CD14-positive monocyte (primary cell): ENCODE results near the gene WNT7B. TPM values are rescaled to one million over a fixed set of nuclear protein-coding genes. Genes with fewer than 3 reads are reported as not detected.

ENCODE experiments used
- DNase-seq, 3 donors: peaks; one replicate each; pipeline ENCODE4 v3.0.0-alpha.2; 2011 to 2022
- H2AFZ ChIP-seq: 2 replicates; pipeline ENCODE4 v1.6.0; 2012; ENCODE audit warnings: mild to moderate bottlenecking, low read depth, low read length, inconsistent platforms; ENCODE audit not compliant: insufficient read depth, poor library complexity, severe bottlenecking
- H3K27ac ChIP-seq, 2 donors: 1 replicate in 1 of 2; 2 replicates in 1 of 2; pipeline ENCODE4 v1.5.1; 2012 to 2013; ENCODE audit warnings: low read length in 2 of 2, control low read depth in 1 of 2, inconsistent platforms in 1 of 2, low read depth in 1 of 2, mild to moderate bottlenecking in 1 of 2
- H3K27me3 ChIP-seq, 2 donors: one replicate each; pipeline versions ENCODE4 v1.6.0 to v1.6.1; 2011 to 2013; ENCODE audit warnings: low read length in 2 of 2; ENCODE audit not compliant: control insufficient read depth in 2 of 2, insufficient read depth in 2 of 2
- H3K36me3 ChIP-seq, 2 donors: replicated peaks in 1 of 2; 1 replicate in 1 of 2; 2 replicates in 1 of 2; pipeline versions ENCODE4 v1.5.1 to v1.6.1; 2012 to 2013; ENCODE audit warnings: low read length in 2 of 2, control low read depth in 1 of 2, inconsistent platforms in 1 of 2, mild to moderate bottlenecking in 1 of 2; ENCODE audit not compliant: insufficient read depth in 2 of 2, control insufficient read depth in 1 of 2
- H3K4me1 ChIP-seq, 2 donors: 1 replicate in 1 of 2; 2 replicates in 1 of 2; pipeline versions ENCODE4 v1.5.1 to v1.6.1; 2012 to 2013; ENCODE audit warnings: low read length in 2 of 2, control low read depth in 1 of 2, inconsistent platforms in 1 of 2, mild to moderate bottlenecking in 1 of 2, moderate library complexity in 1 of 2; ENCODE audit not compliant: insufficient read depth in 2 of 2, control insufficient read depth in 1 of 2
- H3K4me2 ChIP-seq: replicated peaks from 2 replicates; pipeline ENCODE3; 2012; ENCODE audit warnings: low read length, moderate library complexity, mild to moderate bottlenecking; ENCODE audit not compliant: poor library complexity, severe bottlenecking; ENCODE audit errors: extremely low read depth
- H3K4me3 ChIP-seq, 3 experiments: fragments of 200-600 bp in 1 of 3; sonication (generic) in 1 of 3; replicated peaks in 1 of 3; 1 replicate in 2 of 3; 2 replicates in 1 of 3; pipeline ENCODE4 v1.5.1; 2011 to 2013; ENCODE audit warnings: low read length in 3 of 3, mild to moderate bottlenecking in 3 of 3, control low read depth in 2 of 3, low read depth in 2 of 3, inconsistent platforms in 1 of 3, moderate library complexity in 1 of 3
- H3K79me2 ChIP-seq: 2 replicates; pipeline ENCODE4 v1.6.0; 2012; ENCODE audit warnings: mild to moderate bottlenecking, control low read depth, inconsistent platforms, low read length, moderate library complexity; ENCODE audit not compliant: insufficient read depth
- H3K9ac ChIP-seq: 2 replicates; pipeline ENCODE4 v1.6.0; 2017; ENCODE audit warnings: low read length, mild to moderate bottlenecking; ENCODE audit not compliant: insufficient read depth, poor library complexity, severe bottlenecking
- H3K9me3 ChIP-seq, 2 donors: replicated peaks in 1 of 2; 1 replicate in 1 of 2; 2 replicates in 1 of 2; pipeline versions ENCODE4 v1.5.1 to v1.6.1; 2012 to 2013; ENCODE audit warnings: low read length in 2 of 2, control low read depth in 1 of 2; ENCODE audit not compliant: control insufficient read depth in 1 of 2, insufficient read depth in 1 of 2
- H4K20me1 ChIP-seq: 2 replicates; pipeline ENCODE4 v1.6.0; 2012; ENCODE audit warnings: mild to moderate bottlenecking, low read length, control low read depth, moderate library complexity; ENCODE audit not compliant: insufficient read depth
- H3K27ac Mint-ChIP-seq, 7 donors: one replicate each; pipeline ENCODE4 v1.8.0; 2020; ENCODE audit warnings: mild to moderate bottlenecking in 7 of 7, mixed read lengths in 7 of 7, moderate library complexity in 6 of 7, inconsistent platforms in 2 of 7
- H3K27me3 Mint-ChIP-seq, 3 donors: one replicate each; pipeline ENCODE4 v1.8.0; 2021 to 2022; ENCODE audit warnings: low read depth in 3 of 3, mild to moderate bottlenecking in 3 of 3, mixed read lengths in 3 of 3, moderate library complexity in 3 of 3, inconsistent platforms in 1 of 3
- H3K36me3 Mint-ChIP-seq, 2 donors: one replicate each; pipeline ENCODE4 v1.8.0; 2020; ENCODE audit warnings: mixed read lengths in 2 of 2, inconsistent platforms in 1 of 2, mild to moderate bottlenecking in 1 of 2
- H3K4me1 Mint-ChIP-seq: one replicate; pipeline ENCODE4 v1.8.0; 2020; ENCODE audit warnings: mild to moderate bottlenecking, mixed read lengths
- H3K4me3 Mint-ChIP-seq, 2 donors: one replicate each; pipeline ENCODE4 v1.8.0; 2020; ENCODE audit warnings: mild to moderate bottlenecking in 2 of 2, mixed read lengths in 2 of 2, moderate library complexity in 1 of 2
- H3K9me3 Mint-ChIP-seq, 7 donors: one replicate each; pipeline ENCODE4 v1.8.0; 2020 to 2022; ENCODE audit warnings: mixed read lengths in 7 of 7, mild to moderate bottlenecking in 6 of 7, moderate library complexity in 6 of 7, inconsistent platforms in 2 of 7
- CTCF ChIP-seq: fragments of 200-600 bp; IDR thresholded peaks from one replicate; pipeline ENCODE4 v1.8.0; 2022; ENCODE audit warnings: antibody characterized with exemption, mild to moderate bottlenecking
- WGBS: methylation state at CpG from one replicate; pipeline ENCODE4 v1.1.5; 2013; ENCODE audit warnings: missing lambda C conversion rate; ENCODE audit not compliant: insufficient coverage; 5-methylcytosine and 5-hydroxymethylcytosine counted together
- intact Hi-C, 2 donors: fragments of 100-400 bp; cut with micrococcal nuclease; formaldehyde crosslinking; loops; one replicate each; pipeline versions ENCODE4 v1.15.0 to v1.15.1; 2023
- polyA plus RNA-seq, 3 donors: library from polyadenylated mRNA; depleted of rRNA in 1 of 3; unstranded in 2 of 3; stranded (reverse) in 1 of 3; fragments of 300-500 nt in 2 of 3; fragments of >200 nt in 1 of 3; fragmentation: Illumina TruSeq in 2 of 3; gene quantifications; 1 replicate in 2 of 3; 2 replicates in 1 of 3; pipeline ENCODE4 v1.2.3, GENCODE V29; 2012 to 2021

WNT7B gene
- polyA plus RNA-seq, 3 donors, result not detected

- intact Hi-C loops, result no loop called here
Measured at GRCh38 chr22:46018859-46019258, 41.9 kb upstream of the WNT7B start.

DNA sequence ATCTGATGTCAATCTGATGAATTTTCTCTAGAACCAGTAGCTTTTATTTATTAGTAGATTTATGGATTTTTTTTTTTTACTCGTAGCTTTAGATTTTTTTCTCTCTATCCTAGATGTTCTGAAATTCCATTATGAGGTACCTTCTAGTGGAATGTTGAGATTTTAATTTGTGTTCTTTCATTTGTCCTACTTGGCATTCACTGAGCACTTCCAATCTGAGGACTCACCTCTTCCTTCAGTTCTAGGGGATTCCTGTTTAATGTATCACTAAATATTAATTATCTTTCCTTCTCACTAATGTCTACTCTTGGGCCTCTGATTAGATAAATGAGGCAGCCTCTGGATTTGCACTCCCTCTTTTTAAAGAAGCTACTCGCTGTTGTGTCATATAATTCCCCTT, 40.2 kb upstream of the WNT7B start:
- no peak for DNase-seq
- Histone ChIP-seq H4K20me1 (no peaks in the 10 kb centered on the region), H3K27ac (no peak overlapping the region), H3K79me2 (no peaks in the 10 kb centered on the region), H3K36me3 (no peaks in the 10 kb centered on the region), H3K4me3 (no peak overlapping the region), H3K27me3 (no peaks in the 10 kb centered on the region), H3K4me1 (peaks cover 27 to 34% of the 10 kb centered on the region in 2 donors), H3K9me3 (peaks cover 0 to 6% of the 10 kb centered on the region in 2 donors), H2AFZ (no peak overlapping the region), H3K9ac (no peak overlapping the region), H3K4me2 (no peak overlapping the region)
- WGBS, result no CpG with 5 or more reads among the region's 2 CpGs
- Mint-ChIP-seq H3K4me3 (no peak overlapping the region), H3K4me1 (peaks cover 31% of the 10 kb centered on the region), H3K27ac (no peak overlapping the region), H3K27me3 (peaks cover 0 to 4% (median 2%) of the 10 kb centered on the region in 3 donors), H3K36me3 (peaks cover 0 to 3% of the 10 kb centered on the region in 2 donors), H3K9me3 (peaks cover 3 to 8% (median 6%) of the 10 kb centered on the region in 7 donors)
- intact Hi-C loops, result no loop called here
- TF ChIP-seq CTCF, result no peak

More at GRCh38 chr22:46018859-46019258, 41.9 kb upstream of the WNT7B start:
- H3K27ac Mint-ChIP-seq, result peak overlapping the region in 1 of 7 donors; percentile 73
- no peak overlapping the region for H3K4me2 ChIP-seq
- peak overlapping the region in 1 of 2 donors; percentile 54 for H3K27ac ChIP-seq
- H3K36me3 ChIP-seq, result no peaks in the 10 kb centered on the region
- H3K4me3 Mint-ChIP-seq, result no peak overlapping the region
- DNase-seq, result no peak
- H2AFZ ChIP-seq, result peak overlapping the region; percentile 55
- H3K4me1 Mint-ChIP-seq, result peaks cover 25% of the 10 kb centered on the region
- H3K27me3 ChIP-seq, result no peaks in the 10 kb centered on the region
- peaks cover 0 to 6% of the 10 kb centered on the region in 2 donors for H3K9me3 ChIP-seq
- TF ChIP-seq CTCF, result no peak
- H3K79me2 ChIP-seq, result no peaks in the 10 kb centered on the region
- H4K20me1 ChIP-seq, result no peaks in the 10 kb centered on the region
- H3K9ac ChIP-seq, result no peak overlapping the region
- H3K4me3 ChIP-seq, result no peak overlapping the region
- peaks cover 2 to 5% (median 4%) of the 10 kb centered on the region in 3 donors for H3K27me3 Mint-ChIP-seq
- H3K4me1 ChIP-seq, result peaks cover 20 to 25% of the 10 kb centered on the region in 2 donors
- H3K36me3 Mint-ChIP-seq, result peaks cover 0 to 3% of the 10 kb centered on the region in 2 donors
- H3K9me3 Mint-ChIP-seq, result peaks cover 3 to 8% (median 6%) of the 10 kb centered on the region in 7 donors
